Activated T-helper 1 cell treated with anti-CD3 and anti-CD28 coated beads, Interleukin-12 subunit alpha, Interleukin-12 subunit beta, Interleukin-2, Interleukin-4 antibody, amounts not matched to agents 30 ng/mL and 10 ng/mL and 1 ng/mL, durations not matched to agents 14 hours and 24 hours and 36 hours (primary cell): ENCODE data around the gene FOXE3. TPM values are rescaled to one million over a fixed set of nuclear protein-coding genes. Genes with fewer than 3 reads are reported as not detected.

Experiments
- DNase-seq: peaks from one replicate; pipeline ENCODE4 v3.0.0; 2021; ENCODE audit warnings: low spot score
- H3K27ac Mint-ChIP-seq: one replicate; pipeline ENCODE4 v1.8.0; 2021; ENCODE audit warnings: mild to moderate bottlenecking, mixed read lengths
- H3K27me3 Mint-ChIP-seq: one replicate; pipeline ENCODE4 v1.8.0; 2022; ENCODE audit warnings: mild to moderate bottlenecking, moderate library complexity, mixed read lengths; ENCODE audit not compliant: insufficient read depth
- H3K36me3 Mint-ChIP-seq: one replicate; pipeline ENCODE4 v1.8.0; 2021; ENCODE audit warnings: low read depth, mixed read lengths
- H3K4me1 Mint-ChIP-seq: one replicate; pipeline ENCODE4 v1.8.0; 2021; ENCODE audit warnings: low read depth, mixed read lengths
- H3K4me3 Mint-ChIP-seq: one replicate; pipeline ENCODE4 v1.8.0; 2021; ENCODE audit warnings: mild to moderate bottlenecking, moderate library complexity, mixed read lengths
- H3K9me3 Mint-ChIP-seq: one replicate; pipeline ENCODE4 v1.8.0; 2021; ENCODE audit warnings: mixed read lengths
- intact Hi-C: fragments of 100-400 bp; cut with micrococcal nuclease; formaldehyde crosslinking; loops from one replicate; pipeline ENCODE4 v1.15.1; 2024
- total RNA-seq: library from RNA; stranded (reverse); gene quantifications from 2 replicates; pipeline ENCODE4 v1.2.3, GENCODE V29; 2022

Gene FOXE3
- total RNA-seq, 1 donor from 2014 or later = not detected

GRCh38 chr1:47390843-47391242 is 25.2 kb upstream of the FOXE3 start:
- no peak for DNase-seq
- intact Hi-C loops = no loop called here
- Mint-ChIP-seq H3K9me3 (no peaks in the 10 kb centered on the region), H3K4me1 (no peaks in the 10 kb centered on the region), H3K27me3 (peaks cover 28% of the 10 kb centered on the region), H3K36me3 (no peaks in the 10 kb centered on the region), H3K4me3 (no peak overlapping the region), H3K27ac (no peak overlapping the region)

- no peak overlapping the region for H3K27ac Mint-ChIP-seq
Observed at GRCh38 chr1:47393141-47393540, 22.9 kb upstream of the FOXE3 start.

GRCh38 chr1:47395433-47395832 is 20.7 kb upstream of the FOXE3 start:
- no peaks in the 10 kb centered on the region for H3K36me3 Mint-ChIP-seq
- intact Hi-C loops = no loop called here

More at GRCh38 chr1:47393141-47393540, 22.9 kb upstream of the FOXE3 start:
- Mint-ChIP-seq H3K27me3 (peaks cover 33% of the 10 kb centered on the region), H3K4me1 (no peaks in the 10 kb centered on the region), H3K9me3 (no peaks in the 10 kb centered on the region), H3K36me3 (no peaks in the 10 kb centered on the region), H3K4me3 (no peak overlapping the region)
- intact Hi-C loops = no loop called here
- no peak for DNase-seq

GRCh38 chr1:47396671-47397196 is 19.4 kb upstream of the FOXE3 start:
- H3K4me3 Mint-ChIP-seq = no peak overlapping the region
- peaks cover 34% of the 10 kb centered on the region for H3K27me3 Mint-ChIP-seq
- no peak for DNase-seq
- no peaks in the 10 kb centered on the region for H3K4me1 Mint-ChIP-seq
- no peaks in the 10 kb centered on the region for H3K9me3 Mint-ChIP-seq
- H3K36me3 Mint-ChIP-seq = no peaks in the 10 kb centered on the region
- intact Hi-C loops = no loop called here
- H3K27ac Mint-ChIP-seq = no peak overlapping the region

More at GRCh38 chr1:47395433-47395832, 20.7 kb upstream of the FOXE3 start:
- peaks cover 34% of the 10 kb centered on the region for H3K27me3 Mint-ChIP-seq
- H3K4me3 Mint-ChIP-seq = no peak overlapping the region
- H3K27ac Mint-ChIP-seq = no peak overlapping the region
- no peaks in the 10 kb centered on the region for H3K9me3 Mint-ChIP-seq
- DNase-seq = no peak
- H3K4me1 Mint-ChIP-seq = no peaks in the 10 kb centered on the region

- Mint-ChIP-seq H3K4me1 (no peaks in the 10 kb centered on the region), H3K9me3 (no peaks in the 10 kb centered on the region), H3K36me3 (no peaks in the 10 kb centered on the region), H3K27ac (no peak overlapping the region), H3K27me3 (peaks cover 23% of the 10 kb centered on the region), H3K4me3 (no peak overlapping the region)
- intact Hi-C loops = no loop called here
- no peak for DNase-seq
Observed at GRCh38 chr1:47399138-47399845, 16.8 kb upstream of the FOXE3 start.

GRCh38 chr1:47399846-47400155 is 16.3 kb upstream of the FOXE3 start:
- no peak for DNase-seq
- Mint-ChIP-seq H3K4me3 (no peak overlapping the region), H3K27me3 (peaks cover 20% of the 10 kb centered on the region), H3K9me3 (no peaks in the 10 kb centered on the region), H3K27ac (no peak overlapping the region), H3K4me1 (no peaks in the 10 kb centered on the region), H3K36me3 (no peaks in the 10 kb centered on the region)
- intact Hi-C loops = no loop called here

GRCh38 chr1:47401761-47402160 is 14.3 kb upstream of the FOXE3 start:
- Mint-ChIP-seq H3K36me3 (no peaks in the 10 kb centered on the region), H3K27me3 (peaks cover 26% of the 10 kb centered on the region), H3K9me3 (no peaks in the 10 kb centered on the region), H3K4me3 (no peak overlapping the region), H3K27ac (no peak overlapping the region), H3K4me1 (no peaks in the 10 kb centered on the region)
- no peak for DNase-seq
- intact Hi-C loops = no loop called here

GRCh38 chr1:47402591-47402990 is 13.5 kb upstream of the FOXE3 start:
- Mint-ChIP-seq H3K4me3 (no peak overlapping the region), H3K9me3 (no peaks in the 10 kb centered on the region), H3K27ac (no peak overlapping the region), H3K27me3 (peaks cover 25% of the 10 kb centered on the region), H3K36me3 (no peaks in the 10 kb centered on the region), H3K4me1 (no peaks in the 10 kb centered on the region)
- intact Hi-C loops = no loop called here
- no peak for DNase-seq

- Mint-ChIP-seq H3K27ac (no peak overlapping the region), H3K27me3 (peaks cover 25% of the 10 kb centered on the region), H3K36me3 (no peaks in the 10 kb centered on the region), H3K4me3 (no peak overlapping the region), H3K4me1 (no peaks in the 10 kb centered on the region), H3K9me3 (no peaks in the 10 kb centered on the region)
- no peak for DNase-seq
- intact Hi-C loops = no loop called here
Observed at GRCh38 chr1:47403321-47403910, 12.7 kb upstream of the FOXE3 start.

- H3K4me1 Mint-ChIP-seq = no peaks in the 10 kb centered on the region
- intact Hi-C loops = no loop called here
- no peak for DNase-seq
- H3K9me3 Mint-ChIP-seq = no peaks in the 10 kb centered on the region
- no peak overlapping the region for H3K27ac Mint-ChIP-seq
- peaks cover 24% of the 10 kb centered on the region for H3K27me3 Mint-ChIP-seq
- no peak overlapping the region for H3K4me3 Mint-ChIP-seq
- no peaks in the 10 kb centered on the region for H3K36me3 Mint-ChIP-seq
Observed at GRCh38 chr1:47405697-47406096, 10.4 kb upstream of the FOXE3 start.

GRCh38 chr1:47406966-47407365 is 9.1 kb upstream of the FOXE3 start:
- Mint-ChIP-seq H3K27me3 (peaks cover 18% of the 10 kb centered on the region), H3K9me3 (no peaks in the 10 kb centered on the region), H3K36me3 (no peaks in the 10 kb centered on the region), H3K4me1 (no peaks in the 10 kb centered on the region), H3K27ac (no peak overlapping the region), H3K4me3 (no peak overlapping the region)
- no peak for DNase-seq
- intact Hi-C loops = no loop called here

GRCh38 chr1:47407481-47407880 is 8.6 kb upstream of the FOXE3 start:
- no peaks in the 10 kb centered on the region for H3K36me3 Mint-ChIP-seq
- no peaks in the 10 kb centered on the region for H3K9me3 Mint-ChIP-seq
- DNase-seq = no peak
- H3K27ac Mint-ChIP-seq = no peak overlapping the region
- no peak overlapping the region for H3K4me3 Mint-ChIP-seq
- peaks cover 18% of the 10 kb centered on the region for H3K27me3 Mint-ChIP-seq
- intact Hi-C loops = no loop called here
- no peaks in the 10 kb centered on the region for H3K4me1 Mint-ChIP-seq

- no peaks in the 10 kb centered on the region for H3K9me3 Mint-ChIP-seq
- H3K27ac Mint-ChIP-seq = no peak overlapping the region
- no peak overlapping the region for H3K4me3 Mint-ChIP-seq
- no peaks in the 10 kb centered on the region for H3K4me1 Mint-ChIP-seq
- DNase-seq = no peak
- H3K27me3 Mint-ChIP-seq = peaks cover 31% of the 10 kb centered on the region
- H3K36me3 Mint-ChIP-seq = no peaks in the 10 kb centered on the region
- intact Hi-C loops = no loop called here
Observed at GRCh38 chr1:47409311-47410067, 6.6 kb upstream of the FOXE3 start.
